ENCODE data around the gene NHSL1.

- peak; percentile 33 to 45 (median 42) for TF ChIP-seq CTCF (IDR thresholded peaks at IDR 0.05)
- TF ChIP-seq POLR2A (IDR thresholded peaks at IDR 0.05) = no peak
These were observed 21.2 kb upstream of the NHSL1 start for GRCh38 chr6:138520463-138520862.

Measured in right lobe of liver (tissue), 4 donors.